Measurements from ENCODE around the gene RNU1-3.
A peak's percentile ranks its signal among the peaks of the same experiment; 100 is the strongest.
"Not testable (repeated sequence)": the region's sequence is repeated elsewhere in the genome, so short reads cannot be mapped to it uniquely, and the experiment has no call there.

The RNU1-3 gene

DNA sequence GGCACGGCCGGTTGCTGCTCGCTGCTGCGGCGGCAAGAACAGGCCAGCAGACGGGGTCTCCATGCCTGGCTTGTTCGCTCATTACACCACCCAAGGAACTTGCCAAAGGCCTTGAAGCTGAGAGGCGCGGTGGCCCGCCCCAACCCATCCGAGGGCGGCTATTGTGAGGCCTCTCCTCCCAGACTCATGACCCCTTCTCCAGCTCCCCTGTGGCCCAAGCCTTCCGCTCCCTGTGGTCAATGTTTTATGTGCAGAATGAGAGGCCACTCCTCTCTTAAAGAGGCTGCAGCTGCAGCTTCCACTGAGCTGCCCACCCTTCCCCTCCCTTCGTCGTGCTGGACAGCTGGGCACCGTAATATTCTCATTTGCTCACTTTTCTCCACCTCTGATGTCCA lies 27.6 kb upstream of the RNU1-3 start:
- not testable (repeated sequence) for DNase-seq (ENCODE audit: low spot score)

GRCh38 chr1:16693449-16694307 lies 26.9 kb upstream of the RNU1-3 start:
- not testable (repeated sequence) for DNase-seq (ENCODE audit: low spot score)

- not testable (repeated sequence) for DNase-seq (ENCODE audit: low spot score)
Observed at GRCh38 chr1:16692717-16693448, 26.1 kb upstream of the RNU1-3 start.

GRCh38 chr1:16692283-16692682 lies 25.5 kb upstream of the RNU1-3 start:
- not testable (repeated sequence) for DNase-seq (ENCODE audit: low spot score)

- not testable (repeated sequence) for DNase-seq (ENCODE audit: low spot score)
Observed at GRCh38 chr1:16690971-16691682, 24.4 kb upstream of the RNU1-3 start.

- DNase-seq (ENCODE audit: low spot score) = not testable (repeated sequence)
Observed at GRCh38 chr1:16687132-16687800, 20.5 kb upstream of the RNU1-3 start.

DNA sequence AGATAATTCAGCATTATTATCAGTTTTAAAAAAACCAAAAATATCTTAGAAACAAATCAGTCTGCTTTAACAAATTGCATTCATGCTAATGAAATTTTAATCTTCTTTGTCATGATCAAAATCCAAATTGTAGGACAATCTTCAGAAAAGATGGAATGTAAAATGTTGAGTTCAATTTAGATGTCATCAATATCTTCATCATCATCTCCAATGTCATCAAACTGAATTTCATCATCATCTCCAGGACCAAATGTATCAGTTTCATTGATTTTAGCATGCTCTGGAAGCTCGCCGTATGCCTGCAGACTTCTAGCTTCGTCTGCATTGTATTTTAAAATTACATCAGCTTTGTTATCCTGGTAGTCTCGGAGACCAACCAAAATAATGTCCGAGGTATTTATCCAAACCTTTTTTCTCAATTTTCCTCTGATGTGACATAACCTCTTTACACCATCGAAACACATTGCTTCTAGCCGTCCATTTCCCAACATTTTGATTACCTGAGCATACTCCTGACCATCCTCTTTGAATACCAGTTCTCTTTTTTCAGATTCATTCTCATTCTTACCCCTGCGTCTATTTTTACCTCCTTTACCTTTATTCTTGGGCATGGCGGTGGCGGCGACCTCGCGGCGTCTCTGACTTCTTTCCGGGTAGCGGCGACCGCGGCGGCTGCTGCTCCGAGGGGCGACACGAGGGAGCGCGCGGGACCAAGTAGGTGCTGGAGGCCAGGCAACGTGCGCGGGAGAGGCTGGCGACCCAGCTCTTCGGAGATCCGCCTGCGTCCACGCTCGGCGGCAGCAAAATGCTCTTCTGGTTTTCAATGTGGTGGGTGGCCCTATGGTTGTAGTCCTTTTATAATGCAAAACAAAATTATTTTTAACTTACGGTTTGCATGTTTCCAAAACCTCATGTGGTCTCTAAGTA lies 19.0 kb upstream of the RNU1-3 start:
- DNase-seq (ENCODE audit: low spot score) = not testable (repeated sequence)

DNA sequence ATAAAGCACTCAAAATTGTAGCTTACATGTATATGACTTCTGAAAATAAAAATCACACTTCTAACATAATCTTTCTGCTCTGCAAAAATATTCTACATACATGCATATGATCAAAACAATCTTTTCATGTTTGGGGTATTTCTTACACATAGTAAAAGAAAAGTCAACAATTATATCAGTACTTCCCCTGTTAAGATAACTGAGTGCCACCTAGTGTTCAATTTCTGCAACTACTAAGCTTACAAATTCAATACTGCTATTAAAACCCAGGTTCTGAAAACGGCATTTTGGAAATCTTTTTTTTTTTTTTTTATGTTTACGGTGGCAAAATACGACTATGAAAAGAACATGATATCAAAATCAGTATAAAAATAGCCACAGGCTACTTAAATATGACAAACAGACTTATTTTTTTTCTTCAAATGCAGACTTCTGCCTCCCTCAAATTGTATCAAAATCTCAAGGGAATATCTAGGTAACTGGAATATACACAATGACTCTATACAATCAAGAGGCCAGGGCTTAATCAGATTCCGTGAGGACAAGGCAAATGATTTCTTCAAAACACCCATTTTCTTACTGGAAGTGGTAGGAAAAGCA lies 18.1 kb upstream of the RNU1-3 start:
- not testable (repeated sequence) for DNase-seq (ENCODE audit: low spot score)

DNA sequence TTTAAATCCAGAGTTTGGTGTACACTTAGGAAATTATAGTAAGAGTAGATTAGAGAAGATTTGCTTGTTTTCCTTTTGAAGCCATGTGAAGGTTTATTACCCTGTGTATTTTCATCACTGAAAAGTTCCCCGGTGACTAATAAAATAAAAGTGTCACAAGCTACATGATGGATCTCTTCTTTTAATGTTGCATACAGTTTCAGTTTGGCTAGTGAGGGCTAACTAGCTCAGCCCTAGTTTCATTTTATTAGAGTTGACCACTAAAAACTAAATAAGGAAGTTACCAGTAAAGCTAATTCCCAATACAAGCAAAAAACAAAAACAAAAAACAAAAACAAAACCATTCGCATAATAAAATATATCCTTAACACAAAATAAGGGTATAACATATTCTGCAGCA lies 17.4 kb upstream of the RNU1-3 start:
- not testable (repeated sequence) for DNase-seq (ENCODE audit: low spot score)

- DNase-seq (ENCODE audit: low spot score) = not testable (repeated sequence)
Observed at GRCh38 chr1:16682803-16683202, 16.1 kb upstream of the RNU1-3 start.

- DNase-seq (ENCODE audit: low spot score) = not testable (repeated sequence)
Observed at GRCh38 chr1:16680366-16680765, 13.6 kb upstream of the RNU1-3 start.

DNA sequence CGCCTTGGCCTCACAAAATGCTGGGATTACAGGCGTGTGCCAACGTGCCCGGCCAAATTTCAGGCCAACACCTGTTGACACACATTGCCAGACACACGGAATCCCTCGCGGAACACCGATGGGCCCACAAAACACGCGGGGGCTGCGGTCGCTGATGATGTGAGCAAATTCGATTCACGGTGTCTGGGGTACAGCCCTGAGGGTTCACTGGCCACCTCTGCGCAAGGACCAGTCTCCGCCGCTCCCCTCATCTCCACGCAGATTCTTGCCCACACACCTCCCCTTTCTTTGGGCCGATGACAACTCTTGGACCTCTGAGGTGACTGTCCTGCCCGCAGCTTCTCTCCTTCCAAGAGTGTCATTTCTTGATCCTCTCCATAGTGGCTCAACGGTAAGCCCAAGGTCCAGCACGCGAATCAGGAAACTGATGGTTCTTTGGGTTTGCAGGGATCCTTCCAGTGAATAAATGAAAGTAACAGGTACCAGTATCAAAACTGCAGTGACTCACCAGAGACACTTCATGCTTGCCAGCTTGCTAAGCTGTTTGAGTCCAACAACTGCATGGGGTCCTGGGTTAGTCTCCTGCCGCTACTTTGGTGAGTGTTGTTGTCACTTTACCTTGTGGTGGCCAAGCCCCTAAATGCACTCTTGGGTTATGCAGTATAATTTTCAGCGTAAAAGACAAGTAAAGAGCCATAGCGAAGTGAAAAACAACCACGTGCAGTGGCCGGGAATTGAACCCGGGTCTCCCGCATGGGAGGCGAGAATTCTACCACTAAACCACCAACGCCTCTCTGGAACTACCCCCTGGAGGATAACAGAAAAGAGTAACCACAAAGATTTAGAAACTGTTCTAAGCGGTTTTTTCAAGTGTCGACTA lies 11.0 kb upstream of the RNU1-3 start:
- DNase-seq (ENCODE audit: low spot score) = peak; percentile 45
- TF ChIP-seq, protein P1, sequence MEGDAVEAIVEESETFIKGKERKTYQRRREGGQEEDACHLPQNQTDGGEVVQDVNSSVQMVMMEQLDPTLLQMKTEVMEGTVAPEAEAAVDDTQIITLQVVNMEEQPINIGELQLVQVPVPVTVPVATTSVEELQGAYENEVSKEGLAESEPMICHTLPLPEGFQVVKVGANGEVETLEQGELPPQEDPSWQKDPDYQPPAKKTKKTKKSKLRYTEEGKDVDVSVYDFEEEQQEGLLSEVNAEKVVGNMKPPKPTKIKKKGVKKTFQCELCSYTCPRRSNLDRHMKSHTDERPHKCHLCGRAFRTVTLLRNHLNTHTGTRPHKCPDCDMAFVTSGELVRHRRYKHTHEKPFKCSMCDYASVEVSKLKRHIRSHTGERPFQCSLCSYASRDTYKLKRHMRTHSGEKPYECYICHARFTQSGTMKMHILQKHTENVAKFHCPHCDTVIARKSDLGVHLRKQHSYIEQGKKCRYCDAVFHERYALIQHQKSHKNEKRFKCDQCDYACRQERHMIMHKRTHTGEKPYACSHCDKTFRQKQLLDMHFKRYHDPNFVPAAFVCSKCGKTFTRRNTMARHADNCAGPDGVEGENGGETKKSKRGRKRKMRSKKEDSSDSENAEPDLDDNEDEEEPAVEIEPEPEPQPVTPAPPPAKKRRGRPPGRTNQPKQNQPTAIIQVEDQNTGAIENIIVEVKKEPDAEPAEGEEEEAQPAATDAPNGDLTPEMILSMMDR (IDR thresholded peaks at IDR 0.05; ENCODE audit: extremely low read depth, missing control alignments) = no peak

DNA sequence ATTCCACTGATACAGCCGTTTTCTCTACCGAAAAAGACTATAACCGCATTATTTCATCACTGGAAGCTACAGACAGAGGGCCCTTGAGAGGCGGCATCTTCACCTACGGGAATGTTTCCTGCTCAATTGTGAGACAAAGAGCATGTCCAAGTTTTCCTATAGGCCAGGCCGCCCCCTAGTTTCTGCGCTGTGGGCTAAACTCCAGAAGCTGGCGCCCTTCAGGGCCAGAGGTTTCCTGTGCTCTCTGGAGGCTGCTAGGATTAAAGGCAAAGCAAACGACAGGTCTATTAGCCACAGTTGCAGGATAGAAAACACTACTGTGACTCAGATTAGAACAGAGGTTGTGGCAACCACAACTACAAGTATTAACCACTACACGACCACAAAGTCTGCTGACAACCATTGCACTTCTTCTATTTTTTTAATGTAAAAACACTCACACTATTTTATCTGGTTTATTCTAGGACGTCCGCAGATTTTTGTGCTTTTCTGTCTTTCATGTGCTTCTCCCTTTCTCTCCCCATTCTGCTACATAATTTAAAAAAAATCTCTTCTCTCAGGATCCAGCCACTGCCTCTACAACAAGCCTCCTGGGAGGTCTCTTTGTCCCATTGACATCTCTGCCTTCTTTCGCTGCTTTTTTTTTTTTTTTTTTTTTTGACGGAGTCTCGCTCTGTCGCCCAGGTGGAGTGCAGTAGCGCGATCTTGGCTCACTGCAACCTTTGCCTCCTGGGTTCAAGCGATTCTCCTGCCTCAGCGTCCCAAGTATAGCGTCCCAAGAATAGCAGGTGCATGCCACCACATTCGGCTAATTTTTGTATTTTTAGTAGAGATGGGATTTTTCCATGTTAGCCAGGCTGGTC lies 10.1 kb upstream of the RNU1-3 start:
- peak; percentile 56 for DNase-seq (ENCODE audit: low spot score)

- DNase-seq (ENCODE audit: low spot score) = not testable (repeated sequence)
Observed at GRCh38 chr1:16675118-16675510, 8.4 kb upstream of the RNU1-3 start.

DNA sequence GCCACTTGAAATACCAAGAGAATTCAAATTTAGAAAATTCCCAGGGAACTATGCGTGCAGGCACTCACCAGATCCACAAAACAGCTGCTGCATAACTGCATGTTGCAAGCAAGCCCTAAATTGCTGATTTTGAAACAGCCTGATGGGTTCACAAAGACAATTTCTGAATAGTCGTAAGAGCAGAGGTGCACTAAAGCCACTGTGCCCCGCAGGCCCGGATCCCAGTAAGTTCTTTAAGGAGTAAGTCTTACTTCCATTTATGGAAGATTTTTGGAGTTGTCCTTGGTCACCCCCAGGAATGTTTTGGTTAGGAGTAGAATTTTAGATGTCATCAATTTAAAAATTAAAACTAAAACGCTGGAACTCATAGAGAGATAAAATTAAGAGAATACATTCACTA lies 7.2 kb upstream of the RNU1-3 start:
- not testable (repeated sequence) for DNase-seq (ENCODE audit: low spot score)

GRCh38 chr1:16665836-16666235 lies 912 bp downstream of the RNU1-3 start:
- not testable (repeated sequence) for DNase-seq (ENCODE audit: low spot score)
